ENCODE results near the gene AFF2.

The AFF2 gene

GRCh38 chrX:148620023-148620422 lies 119.6 kb downstream of the AFF2 start:
- H3K36me3 ChIP-seq (ENCODE audit: low read depth), result no peaks in the 10 kb centered on the region
- no peaks in the 10 kb centered on the region for H3K27me3 ChIP-seq (ENCODE audit: insufficient read depth, poor library complexity, severe bottlenecking)
- ATAC-seq (ENCODE audit: low read depth) (no peak), DNase-seq (ENCODE audit: low spot score) (no peak)
- H3K4me3 ChIP-seq (ENCODE audit: severe bottlenecking), result no peak overlapping the region
- H3K4me1 ChIP-seq (ENCODE audit: insufficient read depth, poor library complexity, severe bottlenecking), result no peaks in the 10 kb centered on the region
- no peak overlapping the region for H3K27ac ChIP-seq (ENCODE audit: poor library complexity, severe bottlenecking)
- TF ChIP-seq CTCF (IDR thresholded peaks at IDR 0.05; ENCODE audit: poor library complexity, severe bottlenecking), result no peak
- H3K9me3 ChIP-seq (ENCODE audit: severe bottlenecking), result no peaks in the 10 kb centered on the region

GRCh38 chrX:148624951-148625474 lies 124.6 kb downstream of the AFF2 start:
- Histone ChIP-seq H3K4me3 (ENCODE audit: severe bottlenecking) (no peak overlapping the region), H3K27ac (ENCODE audit: poor library complexity, severe bottlenecking) (no peak overlapping the region), H3K4me1 (ENCODE audit: insufficient read depth, poor library complexity, severe bottlenecking) (no peaks in the 10 kb centered on the region), H3K36me3 (ENCODE audit: low read depth) (no peaks in the 10 kb centered on the region), H3K27me3 (ENCODE audit: insufficient read depth, poor library complexity, severe bottlenecking) (no peaks in the 10 kb centered on the region), H3K9me3 (ENCODE audit: severe bottlenecking) (no peaks in the 10 kb centered on the region)
- DNase-seq (ENCODE audit: low spot score) (no peak), ATAC-seq (ENCODE audit: low read depth) (no peak)
- TF ChIP-seq CTCF (IDR thresholded peaks at IDR 0.05; ENCODE audit: poor library complexity, severe bottlenecking), result no peak

DNA sequence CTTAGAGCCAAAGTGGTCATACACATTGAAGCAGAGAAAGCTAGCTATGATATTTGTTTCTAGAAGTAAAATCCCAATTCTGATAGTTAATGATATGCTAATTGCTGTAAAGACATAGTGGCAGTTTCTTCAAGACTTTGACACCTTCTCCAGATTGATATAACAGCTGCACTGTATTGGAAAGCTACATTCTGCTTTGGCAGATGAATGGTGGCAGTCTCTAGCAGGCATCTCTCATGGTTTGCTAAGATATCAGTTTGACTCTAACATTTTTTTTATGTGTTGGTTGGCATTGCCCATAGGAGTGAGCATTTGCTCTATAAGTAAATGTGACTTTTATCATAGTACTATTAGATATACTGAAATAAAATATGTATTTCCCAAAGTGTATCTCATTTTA lies 128.2 kb downstream of the AFF2 start:
- Histone ChIP-seq H3K27ac (ENCODE audit: poor library complexity, severe bottlenecking) (no peak overlapping the region), H3K27me3 (ENCODE audit: insufficient read depth, poor library complexity, severe bottlenecking) (no peaks in the 10 kb centered on the region), H3K4me1 (ENCODE audit: insufficient read depth, poor library complexity, severe bottlenecking) (no peaks in the 10 kb centered on the region), H3K4me3 (ENCODE audit: severe bottlenecking) (no peak overlapping the region), H3K9me3 (ENCODE audit: severe bottlenecking) (no peaks in the 10 kb centered on the region), H3K36me3 (ENCODE audit: low read depth) (no peaks in the 10 kb centered on the region)
- no peak for DNase-seq (ENCODE audit: low spot score)
- TF ChIP-seq CTCF (IDR thresholded peaks at IDR 0.05; ENCODE audit: poor library complexity, severe bottlenecking), result no peak
- ATAC-seq (ENCODE audit: low read depth), result no peak

DNA sequence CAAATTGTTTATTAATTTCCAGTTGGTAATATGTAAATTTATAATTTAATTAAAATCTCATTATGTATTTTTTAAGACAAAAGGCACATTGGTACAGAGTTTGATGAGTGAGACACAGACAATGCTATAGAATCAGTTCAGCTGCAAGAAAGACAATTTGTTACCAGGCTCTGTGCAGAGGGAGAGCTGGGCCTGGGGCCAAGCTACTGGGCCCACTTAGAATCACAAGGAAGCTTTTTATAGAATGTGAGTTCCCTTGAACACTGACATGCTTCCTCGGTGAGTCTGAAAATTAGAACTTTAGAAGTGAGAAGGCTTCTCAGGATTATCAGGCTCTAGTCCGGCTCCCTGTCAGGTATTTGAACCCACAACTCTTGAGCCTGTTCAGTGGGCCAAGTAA lies 129.0 kb downstream of the AFF2 start:
- H3K27ac ChIP-seq (ENCODE audit: poor library complexity, severe bottlenecking), result no peak overlapping the region

More for the DNA sequence above, 129.0 kb downstream of the AFF2 start:
- Histone ChIP-seq H3K27me3 (ENCODE audit: insufficient read depth, poor library complexity, severe bottlenecking) (no peaks in the 10 kb centered on the region), H3K4me1 (ENCODE audit: insufficient read depth, poor library complexity, severe bottlenecking) (no peaks in the 10 kb centered on the region), H3K4me3 (ENCODE audit: severe bottlenecking) (no peak overlapping the region), H3K36me3 (ENCODE audit: low read depth) (no peaks in the 10 kb centered on the region), H3K9me3 (ENCODE audit: severe bottlenecking) (no peaks in the 10 kb centered on the region)
- DNase-seq (ENCODE audit: low spot score) (no peak), ATAC-seq (ENCODE audit: low read depth) (no peak)
- TF ChIP-seq CTCF (IDR thresholded peaks at IDR 0.05; ENCODE audit: poor library complexity, severe bottlenecking), result no peak

All from RWPE2 (cell line).